Activated naive CD4-positive, alpha-beta T cell treated with anti-CD3 and anti-CD28 coated beads, Interleukin-2, amount 50 U/mL, for 24 hours (primary cell): Measurements from ENCODE around the gene TANGO6.
"Not testable (repeated sequence)": the region's sequence is repeated elsewhere in the genome, so short reads cannot be mapped to it uniquely, and the experiment has no call there.

ENCODE experiments used
- H3K27ac Mint-ChIP-seq: one replicate; pipeline ENCODE4 v1.8.0; 2021; ENCODE audit warnings: mild to moderate bottlenecking, mixed read lengths
- H3K27me3 Mint-ChIP-seq: one replicate; pipeline ENCODE4 v1.8.0; 2021; ENCODE audit warnings: mixed read lengths
- H3K36me3 Mint-ChIP-seq: one replicate; pipeline ENCODE4 v1.8.0; 2021; ENCODE audit warnings: mixed read lengths
- H3K4me1 Mint-ChIP-seq: one replicate; pipeline ENCODE4 v1.8.0; 2021; ENCODE audit warnings: mixed read lengths
- H3K4me3 Mint-ChIP-seq: one replicate; pipeline ENCODE4 v1.8.0; 2021; ENCODE audit warnings: mild to moderate bottlenecking, mixed read lengths
- H3K9me3 Mint-ChIP-seq: one replicate; pipeline ENCODE4 v1.8.0; 2021; ENCODE audit warnings: mixed read lengths

Gene TANGO6

DNA sequence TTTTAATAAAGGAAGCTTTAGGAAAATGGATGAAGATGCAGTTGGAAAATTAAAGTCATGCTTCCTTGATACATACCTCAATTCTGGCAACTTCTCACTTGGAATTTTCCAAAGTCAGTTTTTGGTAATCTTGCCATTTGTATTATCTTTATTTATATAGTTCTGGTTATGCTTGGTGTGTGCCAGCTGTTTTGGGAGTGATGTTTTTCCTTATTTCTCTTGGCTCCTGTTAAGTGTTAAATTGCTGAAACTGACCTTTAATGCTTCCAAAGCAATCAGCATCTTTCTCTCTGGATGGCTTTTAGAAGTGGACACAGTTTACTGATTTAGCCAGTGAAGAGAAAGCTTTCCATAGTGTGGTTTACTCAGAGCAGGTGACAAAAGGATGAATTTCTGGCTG, 192.0 kb downstream of the TANGO6 start:
- no peak overlapping the region for H3K4me3 Mint-ChIP-seq
- no peak overlapping the region for H3K27ac Mint-ChIP-seq
- peaks cover 17% of the 10 kb centered on the region for H3K36me3 Mint-ChIP-seq
- no peaks in the 10 kb centered on the region for H3K4me1 Mint-ChIP-seq
- H3K27me3 Mint-ChIP-seq = no peaks in the 10 kb centered on the region
- H3K9me3 Mint-ChIP-seq = no peaks in the 10 kb centered on the region

- Mint-ChIP-seq H3K36me3 (peaks cover 23% of the 10 kb centered on the region), H3K9me3 (no peaks in the 10 kb centered on the region), H3K27me3 (no peaks in the 10 kb centered on the region), H3K4me3 (no peak overlapping the region), H3K4me1 (no peaks in the 10 kb centered on the region), H3K27ac (no peak overlapping the region)
Observed at GRCh38 chr16:69036399-69037091, 193.2 kb downstream of the TANGO6 start.

GRCh38 chr16:69037373-69038160, 194.2 kb downstream of the TANGO6 start:
- no peak overlapping the region for H3K4me3 Mint-ChIP-seq
- no peaks in the 10 kb centered on the region for H3K4me1 Mint-ChIP-seq
- H3K36me3 Mint-ChIP-seq = peaks cover 26% of the 10 kb centered on the region
- H3K27ac Mint-ChIP-seq = no peak overlapping the region
- H3K9me3 Mint-ChIP-seq = no peaks in the 10 kb centered on the region
- H3K27me3 Mint-ChIP-seq = no peaks in the 10 kb centered on the region

- Mint-ChIP-seq H3K36me3 (peaks cover 24% of the 10 kb centered on the region), H3K4me1 (no peaks in the 10 kb centered on the region), H3K4me3 (no peak overlapping the region), H3K9me3 (no peaks in the 10 kb centered on the region), H3K27ac (no peak overlapping the region), H3K27me3 (no peaks in the 10 kb centered on the region)
Observed at GRCh38 chr16:69039333-69039941, 196.1 kb downstream of the TANGO6 start.

DNA sequence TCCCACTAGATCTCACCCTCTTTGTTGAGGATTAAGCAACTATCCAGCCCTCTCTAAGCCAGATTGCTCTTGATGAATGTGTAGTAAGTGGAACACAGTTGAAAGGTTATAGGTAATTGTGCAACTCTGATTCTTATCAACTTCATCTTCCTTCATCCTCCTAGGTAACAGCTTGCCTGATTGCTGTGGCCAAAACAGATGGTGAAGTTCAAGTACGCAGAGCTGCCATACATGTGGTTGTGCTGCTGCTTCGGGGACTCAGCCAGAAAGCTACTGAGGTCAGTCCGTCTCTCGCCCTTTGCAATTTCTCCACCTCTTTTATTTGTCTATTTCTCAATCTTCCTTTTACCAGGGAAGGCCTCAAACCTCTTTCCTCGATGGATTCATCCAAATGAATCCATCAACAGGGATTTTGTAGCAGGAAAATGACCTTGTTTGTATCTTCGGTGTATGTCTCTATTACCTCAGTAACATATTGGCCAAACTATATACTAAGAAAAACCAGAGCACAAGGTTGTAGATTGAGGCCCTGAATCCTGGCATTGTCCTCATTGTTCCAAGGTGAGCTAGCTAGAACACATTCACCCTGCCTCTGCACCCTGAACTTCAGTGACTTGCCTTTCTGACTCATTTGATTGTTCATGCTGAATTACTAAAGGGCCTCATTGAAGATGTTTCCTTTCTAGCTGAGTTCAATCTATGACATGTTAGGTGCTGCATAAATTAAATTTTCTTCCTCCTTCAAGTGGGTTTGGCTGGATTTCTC, 197.0 kb downstream of the TANGO6 start:
- no peaks in the 10 kb centered on the region for H3K9me3 Mint-ChIP-seq
- no peaks in the 10 kb centered on the region for H3K27me3 Mint-ChIP-seq
- no peaks in the 10 kb centered on the region for H3K4me1 Mint-ChIP-seq
- H3K27ac Mint-ChIP-seq = no peak overlapping the region
- peaks cover 24% of the 10 kb centered on the region for H3K36me3 Mint-ChIP-seq
- no peak overlapping the region for H3K4me3 Mint-ChIP-seq

- Mint-ChIP-seq H3K27ac (no peak overlapping the region), H3K27me3 (no peaks in the 10 kb centered on the region), H3K4me1 (no peaks in the 10 kb centered on the region), H3K4me3 (no peak overlapping the region), H3K36me3 (peaks cover 4% of the 10 kb centered on the region), H3K9me3 (no peaks in the 10 kb centered on the region)
Observed at GRCh38 chr16:69048328-69049120, 205.2 kb downstream of the TANGO6 start.

DNA sequence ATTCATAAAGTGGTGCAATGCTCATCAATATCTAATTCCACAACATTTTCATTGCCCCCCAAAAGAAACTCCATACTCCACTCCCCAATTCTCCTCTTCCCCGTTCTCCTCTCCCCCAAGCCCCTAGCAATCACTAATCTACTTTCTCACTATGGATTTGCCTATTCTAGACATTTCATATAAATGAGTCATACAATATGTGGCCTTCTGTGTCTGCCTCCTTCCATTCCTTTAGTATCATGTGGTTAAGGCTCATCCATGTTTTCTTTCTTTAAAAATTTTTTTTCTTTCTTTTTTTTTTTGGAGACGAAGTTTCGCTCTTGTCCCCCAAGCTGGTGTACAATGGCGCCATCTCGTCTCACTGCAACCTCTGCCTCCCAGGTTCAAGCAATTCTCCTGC, 205.8 kb downstream of the TANGO6 start:
- Mint-ChIP-seq H3K27ac (no peak overlapping the region), H3K4me3 (no peak overlapping the region), H3K27me3 (no peaks in the 10 kb centered on the region), H3K4me1 (no peaks in the 10 kb centered on the region), H3K9me3 (no peaks in the 10 kb centered on the region), H3K36me3 (peaks cover 3% of the 10 kb centered on the region)

DNA sequence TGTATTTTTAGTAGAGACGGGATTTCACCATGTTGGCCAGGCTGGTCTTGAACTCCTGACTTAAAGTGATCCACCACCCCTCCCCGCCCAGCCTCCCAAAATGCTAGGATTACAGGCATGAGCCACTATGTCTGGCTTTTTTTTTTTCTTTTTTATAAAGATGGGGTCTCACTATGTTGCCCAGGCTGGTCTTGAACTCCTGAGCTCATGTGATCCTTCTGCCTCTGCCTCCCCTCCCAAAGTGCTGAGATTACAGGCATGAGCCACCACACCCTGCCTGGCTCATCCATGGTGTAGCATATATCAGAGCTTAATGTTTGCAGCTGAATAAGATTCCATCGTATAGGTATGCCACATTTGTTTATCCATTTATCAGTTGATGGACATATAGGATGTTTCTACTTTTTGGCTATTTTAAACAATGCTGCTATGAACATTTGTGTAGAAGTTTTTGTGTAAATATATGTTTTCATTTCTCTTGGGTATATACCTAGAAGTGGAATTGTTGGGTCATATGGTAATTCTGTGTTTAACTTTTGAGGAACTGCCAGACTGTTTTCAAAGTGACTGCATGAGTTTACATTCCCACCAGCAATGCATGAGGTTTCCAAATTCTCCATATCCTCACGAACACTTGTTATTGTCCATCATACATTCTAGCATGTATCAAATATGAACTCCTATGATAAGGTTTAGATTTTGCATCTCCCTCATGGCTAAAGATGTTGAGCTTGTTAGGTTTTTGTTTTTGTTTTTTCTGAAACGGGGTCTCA, 206.5 kb downstream of the TANGO6 start:
- Mint-ChIP-seq H3K27me3 (no peaks in the 10 kb centered on the region), H3K4me1 (no peaks in the 10 kb centered on the region), H3K36me3 (peaks cover 3% of the 10 kb centered on the region), H3K27ac (no peak overlapping the region), H3K4me3 (no peak overlapping the region), H3K9me3 (no peaks in the 10 kb centered on the region)

GRCh38 chr16:69051517-69051830, 208.1 kb downstream of the TANGO6 start:
- not testable (repeated sequence) for H3K4me1 Mint-ChIP-seq, H3K9me3 Mint-ChIP-seq, H3K27me3 Mint-ChIP-seq, H3K27ac Mint-ChIP-seq, H3K4me3 Mint-ChIP-seq, H3K36me3 Mint-ChIP-seq

- Mint-ChIP-seq H3K27ac (no peak overlapping the region), H3K27me3 (no peaks in the 10 kb centered on the region), H3K4me1 (no peaks in the 10 kb centered on the region), H3K36me3 (peaks cover 5% of the 10 kb centered on the region), H3K4me3 (no peak overlapping the region), H3K9me3 (no peaks in the 10 kb centered on the region)
Observed at GRCh38 chr16:69055008-69055407, 211.7 kb downstream of the TANGO6 start.

GRCh38 chr16:69055980-69056379, 212.6 kb downstream of the TANGO6 start:
- no peaks in the 10 kb centered on the region for H3K4me1 Mint-ChIP-seq
- no peaks in the 10 kb centered on the region for H3K27me3 Mint-ChIP-seq
- no peaks in the 10 kb centered on the region for H3K9me3 Mint-ChIP-seq
- no peak overlapping the region for H3K27ac Mint-ChIP-seq
- H3K36me3 Mint-ChIP-seq = peaks cover 5% of the 10 kb centered on the region
- no peak overlapping the region for H3K4me3 Mint-ChIP-seq

- no peaks in the 10 kb centered on the region for H3K27me3 Mint-ChIP-seq
- peaks cover 5% of the 10 kb centered on the region for H3K36me3 Mint-ChIP-seq
Observed at GRCh38 chr16:69056421-69056820, 213.1 kb downstream of the TANGO6 start.

GRCh38 chr16:69057400-69058378, 214.4 kb downstream of the TANGO6 start:
- Mint-ChIP-seq H3K4me1 (no peaks in the 10 kb centered on the region), H3K4me3 (no peak overlapping the region), H3K9me3 (no peaks in the 10 kb centered on the region), H3K27ac (no peak overlapping the region), H3K27me3 (no peaks in the 10 kb centered on the region), H3K36me3 (peaks cover 5% of the 10 kb centered on the region)

More at GRCh38 chr16:69056421-69056820, 213.1 kb downstream of the TANGO6 start:
- Mint-ChIP-seq H3K4me3 (no peak overlapping the region), H3K9me3 (no peaks in the 10 kb centered on the region), H3K4me1 (no peaks in the 10 kb centered on the region), H3K27ac (no peak overlapping the region)

GRCh38 chr16:69063491-69063890, 220.2 kb downstream of the TANGO6 start:
- not testable (repeated sequence) for H3K36me3 Mint-ChIP-seq, H3K9me3 Mint-ChIP-seq

More at GRCh38 chr16:69063491-69063890, 220.2 kb downstream of the TANGO6 start:
- not testable (repeated sequence) for H3K27ac Mint-ChIP-seq, H3K4me3 Mint-ChIP-seq, H3K4me1 Mint-ChIP-seq, H3K27me3 Mint-ChIP-seq
